ENCODE measurements around the gene HCAR2. TPM values are rescaled to one million over a fixed set of nuclear protein-coding genes. Genes with fewer than 3 reads are reported as not detected.
"Not testable (repeated sequence)": the region's sequence is repeated elsewhere in the genome, so short reads cannot be mapped to it uniquely, and the experiment has no call there.

The HCAR2 gene
- total RNA-seq, 1 experiment from 2014 or later, result not detected

DNA sequence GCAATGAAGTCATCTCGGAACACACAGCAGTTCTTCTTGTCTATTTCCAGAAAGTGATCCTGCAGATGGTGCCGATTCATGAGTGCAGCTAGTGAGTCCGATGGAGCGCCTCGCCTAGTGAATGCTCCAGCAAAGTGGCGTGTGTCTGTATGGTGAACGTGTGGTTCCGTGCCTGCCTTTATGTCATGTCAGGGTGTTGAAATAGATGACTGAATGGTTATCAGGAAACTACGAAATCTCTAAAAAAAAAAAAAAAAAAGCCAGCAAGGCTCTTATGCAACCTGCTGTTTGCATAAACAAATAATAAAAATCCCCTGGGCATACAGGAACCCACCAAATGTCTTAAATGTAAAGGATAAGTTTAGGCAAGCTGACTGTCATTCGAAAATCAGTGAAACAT, 13.5 kb upstream of the HCAR2 start, which contains the start of gene HCAR3:
TSS of gene HCAR3 (minus strand) at position 154 of the 400 bp plus-strand sequence. CDS start at position 80, 74 bp downstream.
- not testable (repeated sequence) for DNase-seq (ENCODE audit: low read depth)

- DNase-seq (ENCODE audit: low read depth), result not testable (repeated sequence)
These were observed 12.1 kb upstream of the HCAR2 start for GRCh38 chr12:122715211-122715610.

DNA sequence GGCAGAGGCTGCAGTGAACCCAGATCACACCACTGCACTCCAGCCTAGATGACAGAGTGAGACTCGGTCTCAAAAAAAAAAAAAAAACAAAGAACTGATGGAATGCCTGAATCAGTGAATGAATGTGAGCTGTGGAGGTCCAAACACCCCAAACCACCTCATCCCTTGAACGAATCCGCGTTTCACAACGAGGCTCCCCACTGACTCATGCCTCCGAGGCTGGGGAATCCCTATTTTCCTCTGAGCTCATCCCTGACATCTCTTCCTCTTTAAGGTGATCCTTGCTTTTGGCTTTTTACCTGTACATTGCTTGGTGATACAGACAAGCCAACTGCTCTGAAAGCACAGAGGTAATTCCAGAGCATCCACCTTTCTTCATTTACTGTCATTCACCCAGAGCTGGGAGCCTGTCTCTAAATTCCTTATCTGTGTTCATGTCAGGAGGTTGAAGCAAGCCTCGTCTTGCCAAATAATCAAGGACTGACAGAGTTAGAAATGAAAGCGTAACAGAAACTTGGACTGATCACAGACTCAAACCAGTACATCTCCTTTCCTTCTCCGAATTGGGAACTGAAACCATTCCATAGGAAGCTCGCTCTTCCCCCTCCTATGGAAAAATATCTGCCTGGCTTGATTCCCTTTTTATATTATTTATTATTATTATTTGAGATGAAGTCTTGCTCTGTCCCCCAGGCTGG, 10.5 kb upstream of the HCAR2 start:
- not testable (repeated sequence) for DNase-seq (ENCODE audit: low read depth)

DNA sequence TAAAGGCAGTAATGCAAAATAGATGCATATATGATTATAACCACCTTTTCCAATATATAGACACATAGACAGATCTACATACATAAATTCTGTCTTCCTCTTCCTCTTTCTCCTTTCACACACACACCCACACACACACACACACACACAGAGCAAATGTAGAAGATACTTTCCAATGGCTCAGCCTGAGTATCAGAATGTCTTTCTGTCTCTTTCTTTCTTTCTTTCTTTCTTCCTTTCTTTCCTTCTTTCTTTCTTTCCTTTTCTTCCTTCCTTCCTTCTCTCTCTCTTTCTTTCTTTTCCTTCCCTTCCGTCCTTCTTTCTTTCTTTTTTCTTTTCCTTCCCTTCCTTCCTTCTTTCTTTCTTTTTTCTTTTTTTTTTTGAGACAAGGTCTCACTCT, 8.1 kb upstream of the HCAR2 start:
- not testable (repeated sequence) for DNase-seq (ENCODE audit: low read depth)

DNA sequence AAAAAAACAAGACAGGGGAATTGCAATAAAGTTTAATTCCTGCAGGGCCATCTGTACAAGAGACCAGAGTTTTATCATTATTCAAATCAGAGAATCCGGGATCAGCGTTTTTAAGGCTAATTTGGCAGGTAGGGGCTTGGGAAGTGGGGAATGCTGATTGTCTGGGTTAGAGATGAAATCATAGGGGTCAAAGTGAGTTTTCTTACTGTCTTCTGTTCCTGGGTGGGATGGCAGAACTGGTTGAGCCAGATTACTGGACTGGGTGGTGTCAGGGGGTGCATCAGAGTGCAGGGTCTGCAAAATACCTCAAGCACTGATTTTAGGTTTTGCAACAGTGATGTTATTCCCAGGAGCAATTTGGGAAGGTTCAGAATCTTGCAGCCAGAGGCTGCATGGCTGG, 7.2 kb upstream of the HCAR2 start:
- not testable (repeated sequence) for DNase-seq (ENCODE audit: low read depth)

DNA sequence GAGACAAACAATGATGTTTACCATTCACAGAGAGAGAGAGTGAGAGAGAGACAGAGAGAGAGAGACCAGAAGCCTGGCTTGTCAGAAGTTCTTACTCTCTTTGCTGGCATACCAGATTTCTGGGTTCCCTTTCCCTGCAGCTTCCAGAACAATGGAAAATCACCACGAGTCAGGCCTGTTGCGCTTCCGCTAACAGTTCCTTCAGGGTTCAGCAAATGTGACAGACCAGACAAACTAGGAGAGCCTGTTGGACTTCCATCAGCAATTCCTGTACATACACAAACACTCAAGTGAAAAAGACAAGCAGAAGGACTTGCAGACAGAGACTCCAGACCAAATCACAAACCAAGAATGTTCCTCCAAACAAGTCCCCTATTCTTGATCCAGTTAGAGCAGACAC, 6.1 kb upstream of the HCAR2 start:
- not testable (repeated sequence) for DNase-seq (ENCODE audit: low read depth)

DNA sequence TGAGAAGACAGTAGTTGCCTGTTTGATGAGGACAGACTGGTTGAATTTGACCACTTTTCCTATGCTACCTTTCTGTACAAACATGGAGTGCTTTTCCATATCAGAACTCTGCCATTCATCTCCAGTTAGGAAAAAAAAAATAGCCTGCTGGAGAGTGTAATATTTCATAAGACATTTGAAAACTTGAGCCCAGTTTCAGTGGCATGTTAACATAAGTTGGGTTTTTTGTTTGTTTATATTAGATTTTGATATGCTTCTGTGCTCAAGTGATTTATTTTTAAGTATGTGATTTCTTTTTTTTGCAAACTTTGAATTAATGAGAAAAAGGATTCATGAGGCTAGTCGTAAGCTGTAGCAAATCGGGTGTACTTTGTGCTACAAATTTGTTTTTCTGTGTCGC, 684 bp upstream of the HCAR2 start:
- DNase-seq (ENCODE audit: low read depth), result not testable (repeated sequence)

GRCh38 chr12:122701481-122701880, 1.7 kb downstream of the HCAR2 start:
- DNase-seq (ENCODE audit: low read depth), result not testable (repeated sequence)

DNA sequence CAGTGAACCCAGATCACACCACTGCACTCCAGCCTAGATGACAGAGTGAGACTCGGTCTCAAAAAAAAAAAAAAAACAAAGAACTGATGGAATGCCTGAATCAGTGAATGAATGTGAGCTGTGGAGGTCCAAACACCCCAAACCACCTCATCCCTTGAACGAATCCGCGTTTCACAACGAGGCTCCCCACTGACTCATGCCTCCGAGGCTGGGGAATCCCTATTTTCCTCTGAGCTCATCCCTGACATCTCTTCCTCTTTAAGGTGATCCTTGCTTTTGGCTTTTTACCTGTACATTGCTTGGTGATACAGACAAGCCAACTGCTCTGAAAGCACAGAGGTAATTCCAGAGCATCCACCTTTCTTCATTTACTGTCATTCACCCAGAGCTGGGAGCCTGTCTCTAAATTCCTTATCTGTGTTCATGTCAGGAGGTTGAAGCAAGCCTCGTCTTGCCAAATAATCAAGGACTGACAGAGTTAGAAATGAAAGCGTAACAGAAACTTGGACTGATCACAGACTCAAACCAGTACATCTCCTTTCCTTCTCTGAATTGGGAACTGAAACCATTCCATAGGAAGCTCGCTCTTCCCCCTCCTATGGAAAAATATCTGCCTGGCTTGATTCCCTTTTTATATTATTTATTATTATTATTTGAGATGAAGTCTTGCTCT, 3.0 kb downstream of the HCAR2 start:
- not testable (repeated sequence) for DNase-seq (ENCODE audit: low read depth)

DNA sequence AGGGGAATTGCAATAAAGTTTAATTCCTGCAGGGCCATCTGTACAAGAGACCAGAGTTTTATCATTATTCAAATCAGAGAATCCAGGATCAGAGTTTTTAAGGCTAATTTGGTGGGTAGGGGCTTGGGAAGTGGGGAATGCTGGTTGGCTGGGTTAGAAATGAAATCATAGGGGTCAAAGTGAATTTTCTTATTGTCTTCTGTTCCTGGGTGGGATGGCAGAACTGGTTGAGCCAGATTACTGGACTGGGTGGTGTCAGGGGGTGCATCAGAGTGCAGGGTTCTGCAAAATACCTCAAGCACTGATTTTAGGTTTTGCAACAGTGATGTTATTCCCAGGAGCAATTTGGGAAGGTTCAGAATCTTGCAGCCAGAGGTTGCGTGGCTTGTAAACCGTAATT, 6.2 kb downstream of the HCAR2 start:
- not testable (repeated sequence) for DNase-seq (ENCODE audit: low read depth)

- DNase-seq (ENCODE audit: low read depth), result no peak
These were observed 11.6 kb downstream of the HCAR2 start for GRCh38 chr12:122691566-122691965.

DNA sequence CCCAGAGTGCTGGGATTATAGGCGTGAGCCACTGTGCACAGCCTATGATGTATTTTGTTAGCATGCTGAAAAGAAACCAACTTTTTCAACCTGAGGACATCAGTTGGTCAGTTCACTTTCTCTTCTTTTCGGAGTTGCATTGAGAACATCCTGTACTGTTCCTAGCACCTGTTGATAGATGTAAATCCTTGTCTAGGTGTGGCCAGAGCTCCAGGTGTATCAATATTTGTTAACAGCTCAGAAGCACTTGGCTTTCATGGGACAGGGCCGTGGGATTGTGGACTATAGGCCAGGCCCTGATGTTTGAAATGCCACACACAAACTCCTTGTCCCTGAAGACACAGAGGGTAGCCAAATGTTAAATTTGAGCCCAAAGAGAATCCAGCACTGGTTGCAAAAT, 14.9 kb downstream of the HCAR2 start:
- no peak for DNase-seq (ENCODE audit: low read depth)

DNA sequence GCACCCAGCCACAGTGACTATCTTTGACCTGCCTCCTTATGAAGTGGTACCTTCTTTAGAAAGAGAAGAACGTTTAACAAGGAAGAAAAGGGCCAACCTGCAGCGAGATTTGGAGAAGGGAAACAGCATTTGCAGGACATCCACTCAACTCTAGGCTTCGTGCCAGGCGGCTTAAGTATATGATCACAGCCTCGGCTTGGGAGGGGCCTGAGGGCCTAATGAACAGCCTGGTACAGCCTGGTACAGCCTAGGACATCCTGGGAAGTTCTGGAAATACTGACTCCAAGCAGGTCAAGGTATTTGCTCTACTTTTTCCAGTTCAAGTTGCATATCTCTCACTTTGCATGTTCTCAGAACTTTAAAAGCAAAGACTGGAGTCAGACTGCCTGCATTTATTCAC, 16.1 kb downstream of the HCAR2 start:
- DNase-seq (ENCODE audit: low read depth), result peak; percentile 17

GRCh38 chr12:122686538-122686937, 16.6 kb downstream of the HCAR2 start:
- no peak for DNase-seq (ENCODE audit: low read depth)

- no peak for DNase-seq (ENCODE audit: low read depth)
These were observed 18.8 kb downstream of the HCAR2 start for GRCh38 chr12:122684297-122684813.

- peak; percentile 57 for DNase-seq (ENCODE audit: low read depth)
These were observed 21.3 kb downstream of the HCAR2 start for GRCh38 chr12:122681814-122682213.

- not testable (repeated sequence) for DNase-seq (ENCODE audit: low read depth)
These were observed 22.2 kb downstream of the HCAR2 start for GRCh38 chr12:122680989-122681388.

DNA sequence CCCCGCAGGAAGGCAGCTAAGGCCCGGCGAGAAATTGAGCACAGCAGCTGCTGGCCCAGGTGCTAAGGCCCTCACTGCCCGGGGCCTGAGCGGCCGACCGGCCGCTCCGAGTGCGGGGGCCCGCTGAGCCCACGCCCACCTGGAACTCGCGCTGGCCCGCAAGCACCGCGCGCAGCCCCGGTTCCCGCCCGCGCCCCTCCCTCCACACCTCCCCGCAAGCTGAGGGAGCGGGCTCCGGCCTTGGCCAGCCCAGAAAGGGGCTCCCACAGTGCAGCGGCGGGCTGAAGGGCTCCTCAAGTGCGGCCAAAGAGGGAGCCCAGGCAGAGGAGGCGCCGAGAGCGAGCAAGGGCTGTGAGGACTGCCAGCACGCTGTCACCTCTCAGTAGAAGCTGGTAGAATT, 26.4 kb downstream of the HCAR2 start:
- not testable (repeated sequence) for DNase-seq (ENCODE audit: low read depth)

- DNase-seq (ENCODE audit: low read depth), result not testable (repeated sequence)
These were observed 27.1 kb downstream of the HCAR2 start for GRCh38 chr12:122676015-122676414.

GRCh38 chr12:122672515-122672914, 30.6 kb downstream of the HCAR2 start:
- DNase-seq (ENCODE audit: low read depth), result no peak

DNA sequence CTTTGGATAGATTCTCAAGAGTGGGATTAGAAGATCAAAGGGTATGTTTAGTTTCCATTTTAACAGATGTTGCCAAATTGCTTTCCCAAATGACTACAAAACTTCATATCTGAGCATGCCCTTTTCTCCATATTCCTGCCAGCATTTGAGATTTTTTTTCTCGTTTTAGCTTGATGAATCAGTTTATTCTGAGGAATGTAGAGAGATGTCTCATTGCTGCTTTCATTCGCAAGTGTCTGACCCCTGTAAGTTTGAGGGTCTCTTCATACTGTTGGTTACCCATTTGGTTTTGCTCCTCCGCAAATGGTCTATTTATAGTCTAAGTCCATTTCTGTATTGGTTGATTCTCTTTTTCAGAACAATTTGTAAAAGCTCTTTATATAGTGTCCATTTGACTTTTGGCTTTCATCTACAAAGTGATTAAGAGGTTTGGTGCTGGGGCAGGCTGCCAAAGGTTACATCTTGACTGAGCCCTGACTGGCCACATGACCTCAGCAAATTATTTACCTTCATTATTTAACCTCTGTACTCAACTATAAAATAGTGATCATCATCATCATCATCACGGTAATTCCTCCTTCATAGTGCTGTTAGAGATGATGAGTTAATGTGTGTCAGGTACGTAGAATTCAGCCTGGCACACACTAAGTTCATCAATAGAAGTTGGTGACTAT, 33.6 kb downstream of the HCAR2 start:
- peak; percentile 59 for DNase-seq (ENCODE audit: low read depth)

GRCh38 chr12:122668268-122668667, 34.9 kb downstream of the HCAR2 start:
- no peak for DNase-seq (ENCODE audit: low read depth)

All from LHCN-M2 (cell line).